ENCODE measurements around the gene HMCN2.

GRCh38 chr9:130285271-130285670 lies 19.7 kb downstream of the HMCN2 start:
- TF ChIP-seq YY1 (IDR thresholded peaks at IDR 0.05) (no peak), JUND (IDR thresholded peaks at IDR 0.05) (no peak), CTCF (IDR thresholded peaks at IDR 0.05; ENCODE audit: low read depth, low read length, missing input control) (no peak), EGR1 (IDR thresholded peaks at IDR 0.05; ENCODE audit: low read depth in 2 of 2) (no peak), GABPA (IDR thresholded peaks at IDR 0.05 in 1 of 2, conservative IDR thresholded peaks at IDR 0.05 in 1 of 2) (no peak), ATF3 (IDR thresholded peaks at IDR 0.05) (no peak), REST (IDR thresholded peaks at IDR 0.05) (no peak), HNF4A (conservative IDR thresholded peaks at IDR 0.05) (no peak), RXRA (IDR thresholded peaks at IDR 0.05) (no peak), TAF1 (conservative IDR thresholded peaks at IDR 0.05) (no peak), NR2F2 (IDR thresholded peaks at IDR 0.05) (no peak), SP1 (IDR thresholded peaks at IDR 0.05) (no peak)

All from liver (tissue), 3 donors.